Effector memory CD4-positive, alpha-beta T cell (primary cell): ENCODE data around the gene CCDC198.

Source experiments
- DNase-seq, 3 donors: peaks; one replicate each; pipeline ENCODE4 v3.0.0-alpha.2; 2020
- H3K27ac ChIP-seq: 2 replicates; pipeline ENCODE4 v1.7.0; 2013; ENCODE audit warnings: mild to moderate bottlenecking, low read length, moderate library complexity; ENCODE audit not compliant: insufficient read depth, poor library complexity, severe bottlenecking
- H3K27me3 ChIP-seq: replicated peaks from 2 replicates; pipeline ENCODE4 v1.7.0; 2013; ENCODE audit warnings: mild to moderate bottlenecking, low read length; ENCODE audit not compliant: insufficient read depth, control insufficient read depth, poor library complexity, severe bottlenecking
- H3K36me3 ChIP-seq: 2 replicates; pipeline ENCODE4 v1.7.0; 2013; ENCODE audit warnings: mild to moderate bottlenecking, low read length, moderate library complexity; ENCODE audit not compliant: control insufficient read depth, insufficient read depth
- H3K4me1 ChIP-seq: 2 replicates; pipeline ENCODE4 v1.7.0; 2013; ENCODE audit warnings: low read length, mild to moderate bottlenecking; ENCODE audit not compliant: control insufficient read depth, insufficient read depth, poor library complexity, severe bottlenecking
- H3K4me3 ChIP-seq: 2 replicates; pipeline ENCODE4 v1.7.0; 2013; ENCODE audit warnings: low read length, low read depth, mild to moderate bottlenecking; ENCODE audit not compliant: insufficient read depth, poor library complexity, severe bottlenecking
- H3K9me3 ChIP-seq: 2 replicates; pipeline ENCODE4 v1.7.0; 2013; ENCODE audit warnings: mild to moderate bottlenecking, low read length, moderate library complexity; ENCODE audit not compliant: control insufficient read depth
- total RNA-seq, 3 donors: gene quantifications; one replicate each; lab custom pipeline; 2026; lab: John Stamatoyannopoulos, UW

The CCDC198 gene
- total RNA-seq = 0 reads per million in 3 donors

- Histone ChIP-seq H3K4me1 (no peaks in the 10 kb centered on the region), H3K9me3 (no peaks in the 10 kb centered on the region), H3K27me3 (no peaks in the 10 kb centered on the region), H3K4me3 (no peak within 1 kb of the TSS), H3K27ac (no peak within 1 kb of the TSS), H3K36me3 (no peaks in the 10 kb centered on the region)
- no peak for DNase-seq
Observed at GRCh38 chr14:57493467-57494181, at the start of gene CCDC198. Gene CCDC198 (minus strand): TSS chr14:57493857. CDS start chr14:57493715, 142 bp downstream.

DNA sequence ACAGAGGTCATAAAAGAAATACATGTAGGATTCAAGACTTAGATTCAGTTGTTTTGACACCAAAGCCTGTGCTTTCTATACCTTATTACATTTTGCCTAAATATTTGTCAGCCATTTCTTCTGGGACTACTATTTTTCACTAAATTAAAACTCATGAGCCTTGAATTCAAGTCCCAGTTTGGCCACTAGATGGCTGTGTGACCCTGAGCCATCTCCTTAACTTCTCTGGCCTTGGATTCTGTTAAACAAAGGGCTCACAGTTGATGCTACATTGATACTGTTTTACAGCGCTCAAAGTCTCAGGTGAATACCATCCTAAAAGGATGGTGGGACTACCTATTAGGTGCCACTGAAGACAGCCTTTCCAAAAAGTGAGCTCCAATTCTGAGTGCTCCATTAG is 39.6 kb upstream of the CCDC198 start:
- no peak overlapping the region for H3K27ac ChIP-seq
- H3K9me3 ChIP-seq = no peaks in the 10 kb centered on the region
- no peaks in the 10 kb centered on the region for H3K4me1 ChIP-seq
- no peaks in the 10 kb centered on the region for H3K27me3 ChIP-seq
- no peak overlapping the region for H3K4me3 ChIP-seq
- DNase-seq = no peak
- H3K36me3 ChIP-seq = no peaks in the 10 kb centered on the region

- Histone ChIP-seq H3K4me1 (no peaks in the 10 kb centered on the region), H3K36me3 (no peaks in the 10 kb centered on the region), H3K9me3 (no peaks in the 10 kb centered on the region), H3K27ac (no peak overlapping the region), H3K4me3 (no peak overlapping the region), H3K27me3 (no peaks in the 10 kb centered on the region)
- DNase-seq = no peak
Observed at GRCh38 chr14:57530571-57530970, 36.9 kb upstream of the CCDC198 start.

- H3K27ac ChIP-seq = no peak overlapping the region
- H3K36me3 ChIP-seq = no peaks in the 10 kb centered on the region
- no peaks in the 10 kb centered on the region for H3K4me1 ChIP-seq
- H3K27me3 ChIP-seq = no peaks in the 10 kb centered on the region
- H3K9me3 ChIP-seq = no peaks in the 10 kb centered on the region
- no peak overlapping the region for H3K4me3 ChIP-seq
- DNase-seq = no peak
Observed at GRCh38 chr14:57526942-57527341, 33.3 kb upstream of the CCDC198 start.

DNA sequence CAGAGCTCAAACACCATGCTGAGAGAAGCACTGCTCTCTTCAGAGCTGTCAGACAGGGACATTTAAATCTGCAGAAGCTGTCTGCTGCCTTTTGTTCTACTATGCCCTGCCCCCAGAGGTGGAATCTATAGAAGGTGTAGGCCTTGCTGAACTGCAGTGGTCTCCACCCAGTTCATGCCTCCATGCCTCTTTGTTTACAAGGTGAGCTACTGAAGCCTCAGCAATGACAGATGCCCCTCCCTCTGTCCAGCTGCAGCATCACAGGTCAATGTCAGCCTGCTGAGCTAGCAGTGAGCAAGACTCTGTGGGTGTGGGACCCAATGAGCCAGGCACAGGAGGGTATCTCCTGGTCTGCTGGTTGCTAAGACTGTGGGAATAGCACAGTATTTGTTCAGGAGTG is 25.4 kb upstream of the CCDC198 start:
- no peak for DNase-seq
- no peaks in the 10 kb centered on the region for H3K27me3 ChIP-seq
- no peak overlapping the region for H3K27ac ChIP-seq
- no peaks in the 10 kb centered on the region for H3K4me1 ChIP-seq
- H3K9me3 ChIP-seq = no peaks in the 10 kb centered on the region
- no peaks in the 10 kb centered on the region for H3K36me3 ChIP-seq
- no peak overlapping the region for H3K4me3 ChIP-seq

- Histone ChIP-seq H3K9me3 (no peaks in the 10 kb centered on the region), H3K27me3 (no peaks in the 10 kb centered on the region), H3K36me3 (no peaks in the 10 kb centered on the region), H3K4me3 (no peak overlapping the region), H3K27ac (no peak overlapping the region), H3K4me1 (no peaks in the 10 kb centered on the region)
- DNase-seq = no peak
Observed at GRCh38 chr14:57512220-57512619, 18.6 kb upstream of the CCDC198 start.

DNA sequence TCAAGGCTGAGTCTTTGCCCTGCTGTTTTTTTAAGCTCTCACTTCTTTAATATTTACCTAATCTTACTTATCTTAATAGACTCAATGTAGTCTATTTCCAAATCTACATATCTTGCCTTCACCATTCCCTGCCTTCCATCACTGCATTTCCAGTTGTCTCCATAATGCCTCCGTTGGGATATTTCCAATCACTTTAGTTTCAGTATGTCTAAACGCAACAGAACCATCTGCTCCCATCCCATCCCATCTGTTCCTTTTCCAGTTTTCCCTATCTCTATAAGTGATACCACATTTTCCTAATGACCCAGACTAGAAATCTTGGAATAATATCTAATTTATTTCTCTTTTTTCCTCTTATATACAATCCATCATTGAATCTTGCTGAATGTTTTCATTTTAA is 15.1 kb upstream of the CCDC198 start:
- DNase-seq = no peak
- H3K9me3 ChIP-seq = no peaks in the 10 kb centered on the region
- no peaks in the 10 kb centered on the region for H3K27me3 ChIP-seq
- H3K4me1 ChIP-seq = no peaks in the 10 kb centered on the region
- no peak overlapping the region for H3K4me3 ChIP-seq
- no peak overlapping the region for H3K27ac ChIP-seq
- H3K36me3 ChIP-seq = no peaks in the 10 kb centered on the region

- no peaks in the 10 kb centered on the region for H3K36me3 ChIP-seq
- DNase-seq = no peak
- no peaks in the 10 kb centered on the region for H3K4me1 ChIP-seq
- no peaks in the 10 kb centered on the region for H3K27me3 ChIP-seq
- no peak overlapping the region for H3K4me3 ChIP-seq
- H3K9me3 ChIP-seq = no peaks in the 10 kb centered on the region
- no peak overlapping the region for H3K27ac ChIP-seq
Observed at GRCh38 chr14:57502586-57503254, 9.1 kb upstream of the CCDC198 start.

DNA sequence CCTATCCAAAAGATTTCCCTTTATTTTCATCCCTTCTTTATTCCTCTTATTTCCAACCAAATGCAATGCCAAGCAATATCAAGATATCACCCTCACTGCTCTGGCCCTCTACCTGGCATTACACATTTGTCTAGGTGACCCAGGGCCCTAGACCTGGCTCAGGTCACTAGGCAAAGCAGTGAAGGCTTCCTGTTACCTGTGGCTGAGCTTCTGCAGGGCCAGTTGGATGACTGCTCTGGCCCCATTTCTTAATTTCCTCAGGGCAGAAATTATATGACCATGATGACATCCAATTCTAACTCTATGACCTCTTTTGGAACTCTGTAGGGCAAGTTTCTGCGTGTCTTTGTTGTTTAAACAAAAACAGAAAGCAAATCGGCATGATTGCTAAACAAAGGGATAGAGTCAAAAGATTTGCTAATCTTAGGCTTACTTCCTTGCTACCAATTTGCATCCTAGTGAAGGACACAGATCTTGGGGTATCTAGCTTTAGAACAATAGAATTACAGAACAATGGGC is 7.4 kb upstream of the CCDC198 start:
- Histone ChIP-seq H3K4me3 (no peak overlapping the region), H3K9me3 (no peaks in the 10 kb centered on the region)

GRCh38 chr14:57498659-57499058 is 5.0 kb upstream of the CCDC198 start:
- DNase-seq = no peak
- Histone ChIP-seq H3K4me1 (no peaks in the 10 kb centered on the region), H3K9me3 (no peaks in the 10 kb centered on the region), H3K36me3 (no peaks in the 10 kb centered on the region), H3K27ac (no peak overlapping the region), H3K4me3 (no peak overlapping the region), H3K27me3 (no peaks in the 10 kb centered on the region)

More for the DNA sequence above, 7.4 kb upstream of the CCDC198 start:
- no peaks in the 10 kb centered on the region for H3K4me1 ChIP-seq
- no peak overlapping the region for H3K27ac ChIP-seq
- H3K27me3 ChIP-seq = no peaks in the 10 kb centered on the region
- H3K36me3 ChIP-seq = no peaks in the 10 kb centered on the region
- no peak for DNase-seq
